ENCODE data around the gene NDFIP1.

DNA sequence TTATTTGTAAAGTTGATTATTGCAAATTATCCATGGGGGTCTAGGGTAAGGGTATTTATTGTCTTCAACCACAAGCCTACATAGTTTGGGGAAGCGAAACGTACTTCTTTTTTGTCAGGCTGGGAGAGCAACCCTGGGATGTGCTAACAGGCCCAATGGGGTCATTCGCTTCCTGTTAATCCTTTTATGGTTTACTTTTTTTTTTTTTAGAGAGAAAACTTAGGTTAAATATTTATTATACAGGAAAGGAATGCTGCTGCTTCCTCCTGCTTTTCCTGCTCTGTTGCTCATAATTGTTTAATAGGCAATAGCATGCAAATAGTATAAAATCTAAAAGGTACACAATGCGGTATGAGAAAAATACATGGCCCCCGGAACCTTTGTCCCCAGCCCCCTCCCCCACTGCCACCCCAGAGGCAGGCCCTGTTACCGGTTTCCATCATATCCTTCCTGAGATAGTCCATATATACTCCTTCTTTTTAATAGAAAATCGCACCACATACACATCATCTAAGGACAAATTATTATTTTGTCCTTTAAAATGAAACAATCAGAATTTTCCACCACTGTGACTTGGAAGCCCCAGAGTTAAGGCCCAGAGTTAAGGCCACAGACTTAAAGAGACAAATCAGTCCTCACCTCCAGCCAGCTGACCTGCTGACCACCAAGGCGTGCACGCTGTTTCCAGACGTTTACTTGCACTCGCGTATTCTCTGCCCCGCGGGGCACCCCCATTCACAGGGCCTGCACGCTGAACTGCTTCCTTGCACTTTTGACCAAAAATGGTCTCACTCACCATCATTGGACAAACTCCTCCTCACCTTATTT lies 83.9 kb downstream of the NDFIP1 start:
- TF ChIP-seq BACH1 (IDR thresholded peaks at IDR 0.05; ENCODE audit: borderline replicate concordance) (no peak), TAF1 (IDR thresholded peaks at IDR 0.05; ENCODE audit: borderline replicate concordance, low read depth, low read length) (no peak)
- TF ChIP-seq, protein P1, sequence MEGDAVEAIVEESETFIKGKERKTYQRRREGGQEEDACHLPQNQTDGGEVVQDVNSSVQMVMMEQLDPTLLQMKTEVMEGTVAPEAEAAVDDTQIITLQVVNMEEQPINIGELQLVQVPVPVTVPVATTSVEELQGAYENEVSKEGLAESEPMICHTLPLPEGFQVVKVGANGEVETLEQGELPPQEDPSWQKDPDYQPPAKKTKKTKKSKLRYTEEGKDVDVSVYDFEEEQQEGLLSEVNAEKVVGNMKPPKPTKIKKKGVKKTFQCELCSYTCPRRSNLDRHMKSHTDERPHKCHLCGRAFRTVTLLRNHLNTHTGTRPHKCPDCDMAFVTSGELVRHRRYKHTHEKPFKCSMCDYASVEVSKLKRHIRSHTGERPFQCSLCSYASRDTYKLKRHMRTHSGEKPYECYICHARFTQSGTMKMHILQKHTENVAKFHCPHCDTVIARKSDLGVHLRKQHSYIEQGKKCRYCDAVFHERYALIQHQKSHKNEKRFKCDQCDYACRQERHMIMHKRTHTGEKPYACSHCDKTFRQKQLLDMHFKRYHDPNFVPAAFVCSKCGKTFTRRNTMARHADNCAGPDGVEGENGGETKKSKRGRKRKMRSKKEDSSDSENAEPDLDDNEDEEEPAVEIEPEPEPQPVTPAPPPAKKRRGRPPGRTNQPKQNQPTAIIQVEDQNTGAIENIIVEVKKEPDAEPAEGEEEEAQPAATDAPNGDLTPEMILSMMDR (IDR thresholded peaks at IDR 0.05 in 2 of 3, conservative IDR thresholded peaks at IDR 0.05 in 1 of 3; ENCODE audit: control insufficient read depth in 2 of 3, extremely low read depth in 1 of 3, insufficient read depth in 1 of 3, low read depth in 3 of 3, low read length in 3 of 3), result no peak
- TF ChIP-seq, protein P2, sequence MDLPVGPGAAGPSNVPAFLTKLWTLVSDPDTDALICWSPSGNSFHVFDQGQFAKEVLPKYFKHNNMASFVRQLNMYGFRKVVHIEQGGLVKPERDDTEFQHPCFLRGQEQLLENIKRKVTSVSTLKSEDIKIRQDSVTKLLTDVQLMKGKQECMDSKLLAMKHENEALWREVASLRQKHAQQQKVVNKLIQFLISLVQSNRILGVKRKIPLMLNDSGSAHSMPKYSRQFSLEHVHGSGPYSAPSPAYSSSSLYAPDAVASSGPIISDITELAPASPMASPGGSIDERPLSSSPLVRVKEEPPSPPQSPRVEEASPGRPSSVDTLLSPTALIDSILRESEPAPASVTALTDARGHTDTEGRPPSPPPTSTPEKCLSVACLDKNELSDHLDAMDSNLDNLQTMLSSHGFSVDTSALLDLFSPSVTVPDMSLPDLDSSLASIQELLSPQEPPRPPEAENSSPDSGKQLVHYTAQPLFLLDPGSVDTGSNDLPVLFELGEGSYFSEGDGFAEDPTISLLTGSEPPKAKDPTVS (IDR thresholded peaks at IDR 0.05; ENCODE audit: low read depth, low read length), result no peak

Measured in GM12878 (cell line).